ENCODE results near the gene SYT2.

Gene SYT2

DNA sequence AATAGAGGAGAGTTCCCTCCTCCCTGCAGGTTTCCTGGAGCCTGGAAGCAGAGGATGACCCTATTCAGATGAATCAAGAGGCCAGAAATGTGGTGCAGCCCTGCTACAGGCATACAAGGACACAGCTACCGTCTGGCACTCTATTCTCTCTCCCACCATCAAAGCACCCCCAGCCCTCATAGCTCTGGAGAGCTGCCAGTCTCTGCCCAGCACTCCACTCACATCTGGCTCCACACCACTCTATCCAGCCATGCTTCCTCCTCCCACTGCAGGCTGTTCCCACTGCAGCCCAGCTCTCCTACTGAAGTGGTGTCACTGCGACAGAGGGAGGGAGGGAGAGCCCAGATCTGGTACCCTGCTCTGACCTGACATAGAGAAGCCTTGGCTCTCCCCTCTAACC is 18.4 kb downstream of the SYT2 start:
- TF ChIP-seq, protein P1, sequence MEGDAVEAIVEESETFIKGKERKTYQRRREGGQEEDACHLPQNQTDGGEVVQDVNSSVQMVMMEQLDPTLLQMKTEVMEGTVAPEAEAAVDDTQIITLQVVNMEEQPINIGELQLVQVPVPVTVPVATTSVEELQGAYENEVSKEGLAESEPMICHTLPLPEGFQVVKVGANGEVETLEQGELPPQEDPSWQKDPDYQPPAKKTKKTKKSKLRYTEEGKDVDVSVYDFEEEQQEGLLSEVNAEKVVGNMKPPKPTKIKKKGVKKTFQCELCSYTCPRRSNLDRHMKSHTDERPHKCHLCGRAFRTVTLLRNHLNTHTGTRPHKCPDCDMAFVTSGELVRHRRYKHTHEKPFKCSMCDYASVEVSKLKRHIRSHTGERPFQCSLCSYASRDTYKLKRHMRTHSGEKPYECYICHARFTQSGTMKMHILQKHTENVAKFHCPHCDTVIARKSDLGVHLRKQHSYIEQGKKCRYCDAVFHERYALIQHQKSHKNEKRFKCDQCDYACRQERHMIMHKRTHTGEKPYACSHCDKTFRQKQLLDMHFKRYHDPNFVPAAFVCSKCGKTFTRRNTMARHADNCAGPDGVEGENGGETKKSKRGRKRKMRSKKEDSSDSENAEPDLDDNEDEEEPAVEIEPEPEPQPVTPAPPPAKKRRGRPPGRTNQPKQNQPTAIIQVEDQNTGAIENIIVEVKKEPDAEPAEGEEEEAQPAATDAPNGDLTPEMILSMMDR (IDR thresholded peaks at IDR 0.05; ENCODE audit: low read depth, low read length), result no peak
- no peak for DNase-seq (ENCODE audit: extremely low read depth, low read depth)

DNA sequence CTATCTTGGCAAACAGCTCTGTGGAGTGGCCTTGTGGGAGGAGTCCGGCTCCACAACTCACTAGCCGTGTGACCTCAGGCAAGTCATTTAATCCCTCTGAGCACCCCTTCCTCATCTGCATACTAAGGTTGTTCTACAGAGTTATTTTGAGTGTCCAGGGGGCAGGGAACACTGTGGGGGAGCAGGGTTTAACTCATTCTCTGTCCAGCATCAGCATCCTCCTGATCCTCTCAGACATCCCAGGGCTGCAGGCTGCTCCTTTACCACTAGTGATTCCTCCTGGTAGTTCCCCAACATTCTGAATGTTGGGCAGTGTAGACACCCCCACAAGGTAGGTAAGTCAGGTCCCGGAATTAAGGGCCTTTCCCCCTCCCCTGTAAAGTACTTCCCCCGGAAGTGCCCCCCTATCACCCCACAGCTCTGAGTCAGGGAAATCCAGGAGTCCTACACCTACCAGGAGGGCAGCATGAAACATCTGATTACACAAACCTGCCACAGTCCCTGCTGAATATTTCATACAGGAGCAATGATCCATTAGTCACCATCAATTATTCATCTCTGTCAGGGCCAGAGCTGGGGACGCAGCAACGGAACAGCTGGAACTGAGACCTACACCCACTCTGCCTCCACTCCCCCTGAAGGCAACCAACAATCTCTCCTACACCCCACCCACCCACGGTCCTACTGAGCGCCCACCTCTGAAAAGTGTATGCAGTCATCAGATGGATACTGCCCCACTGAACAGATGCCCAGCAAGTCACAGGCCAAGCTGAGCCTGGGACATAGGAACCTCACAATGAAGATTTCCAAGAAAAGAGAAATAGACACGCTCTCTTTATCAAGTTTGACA is 20.5 kb downstream of the SYT2 start:
- no peak for DNase-seq (ENCODE audit: extremely low read depth, low read depth)
- TF ChIP-seq, protein P1 (IDR thresholded peaks at IDR 0.05; ENCODE audit: low read depth, low read length), result no peak

- no peak for DNase-seq (ENCODE audit: extremely low read depth, low read depth)
Observed at GRCh38 chr1:202689082-202689481, 21.2 kb downstream of the SYT2 start.

DNA sequence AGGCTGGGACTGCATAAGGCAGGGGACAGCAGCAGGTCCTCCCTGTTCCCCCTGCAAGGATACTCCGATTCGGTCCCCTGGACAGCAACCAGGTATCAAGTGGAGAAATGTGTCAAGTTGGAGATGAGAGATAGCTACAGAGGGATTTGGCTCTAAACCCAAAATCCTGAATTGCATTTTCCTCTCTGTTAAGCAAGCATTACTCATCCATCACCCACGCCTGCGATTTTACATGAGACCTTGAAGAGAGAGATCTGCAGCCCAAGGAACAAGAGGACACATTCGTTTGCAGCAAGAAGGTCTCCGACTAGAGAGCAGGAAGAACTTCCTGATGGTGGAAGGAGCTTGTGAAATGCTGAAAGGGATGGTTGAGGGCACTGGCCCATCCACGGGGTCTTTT is 21.9 kb downstream of the SYT2 start:
- DNase-seq (ENCODE audit: extremely low read depth, low read depth), result no peak
- TF ChIP-seq, protein P1 (IDR thresholded peaks at IDR 0.05; ENCODE audit: low read depth, low read length), result no peak

More at GRCh38 chr1:202689082-202689481, 21.2 kb downstream of the SYT2 start:
- TF ChIP-seq, protein P1 (IDR thresholded peaks at IDR 0.05; ENCODE audit: low read depth, low read length), result no peak

- TF ChIP-seq, protein P1 (IDR thresholded peaks at IDR 0.05; ENCODE audit: low read depth, low read length), result no peak
- no peak for DNase-seq (ENCODE audit: extremely low read depth, low read depth)
Observed at GRCh38 chr1:202687798-202688197, 22.5 kb downstream of the SYT2 start.

- no peak for DNase-seq (ENCODE audit: extremely low read depth, low read depth)
Observed at GRCh38 chr1:202687370-202687769, 22.9 kb downstream of the SYT2 start.

DNA sequence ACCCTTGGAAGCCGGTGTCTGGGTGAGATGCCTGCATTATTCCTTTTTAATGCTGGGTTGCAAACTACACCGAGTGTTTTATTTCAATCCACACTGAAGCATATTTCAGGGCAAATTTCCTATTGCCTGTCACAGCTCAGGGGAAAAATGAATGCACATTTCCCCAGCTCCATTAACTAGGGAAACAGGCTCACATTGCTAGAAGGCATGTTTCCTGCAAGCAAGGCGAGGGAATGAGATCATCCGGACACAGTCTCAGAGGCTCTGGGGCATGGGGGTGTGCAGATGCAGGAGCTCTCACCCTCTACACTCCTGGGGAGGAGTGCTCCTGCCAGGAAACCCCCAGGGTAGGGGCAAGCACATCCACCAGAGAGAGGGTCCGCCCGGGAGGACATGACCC is 24.6 kb downstream of the SYT2 start:
- DNase-seq (ENCODE audit: extremely low read depth, low read depth), result no peak
- TF ChIP-seq, protein P1 (IDR thresholded peaks at IDR 0.05; ENCODE audit: low read depth, low read length), result no peak

More at GRCh38 chr1:202687370-202687769, 22.9 kb downstream of the SYT2 start:
- TF ChIP-seq, protein P1 (IDR thresholded peaks at IDR 0.05; ENCODE audit: low read depth, low read length), result no peak
